WTC11 (cell line): ENCODE results near the gene RRBP1. TPM values are rescaled to one million over a fixed set of nuclear protein-coding genes. Genes with fewer than 3 reads are reported as not detected.

ENCODE experiments used
- ATAC-seq: fragments of 200-7000 bp; cut with Tn5 transposase; 2 replicates; pipeline ENCODE4 v1.10.0; 2021; ENCODE audit warnings: mild to moderate bottlenecking, moderate library complexity
- CTCF ChIA-PET: fragments of 300-600 bp; sonication (Branson Sonifier 250); formaldehyde crosslinking; loops from one replicate; lab custom pipeline; 2021; ENCODE audit warnings: antibody characterized with exemption; lab: Charles Lee
- POLR2A ChIA-PET: fragments of 350-600 bp; sonication (Branson Sonifier 250); formaldehyde crosslinking; loops from one replicate; lab custom pipeline; 2021; ENCODE audit warnings: antibody characterized with exemption; lab: Charles Lee
- DNase-seq: peaks from one replicate; pipeline ENCODE4 v3.0.0; 2021; ENCODE audit warnings: low spot score
- H3K27ac Mint-ChIP-seq: 2 replicates; pipeline ENCODE4 v1.8.0; 2021; ENCODE audit warnings: mixed read lengths
- H3K27me3 Mint-ChIP-seq: 2 replicates; pipeline ENCODE4 v1.8.0; 2021; ENCODE audit warnings: low read depth, mild to moderate bottlenecking, moderate library complexity, mixed read lengths
- H3K36me3 Mint-ChIP-seq: 2 replicates; pipeline ENCODE4 v1.8.0; 2021; ENCODE audit warnings: mixed read lengths
- H3K4me1 Mint-ChIP-seq: 2 replicates; pipeline ENCODE4 v1.8.0; 2022; ENCODE audit warnings: mixed read lengths
- H3K4me3 Mint-ChIP-seq: 2 replicates; pipeline ENCODE4 v1.8.0; 2021; ENCODE audit warnings: mild to moderate bottlenecking, moderate library complexity, mixed read lengths
- H3K9me3 Mint-ChIP-seq: 2 replicates; pipeline ENCODE4 v1.8.0; 2021; ENCODE audit warnings: mixed read lengths
- AR ChIP-seq: fragments of 250-450 bp; sonication (Bioruptor Pico); IDR thresholded peaks from 2 replicates; pipeline ENCODE4 v1.9.0; 2021; ENCODE audit warnings: mild to moderate bottlenecking
- CDX4 ChIP-seq: fragments of 250-450 bp; sonication (Bioruptor Pico); IDR thresholded peaks from 2 replicates; pipeline ENCODE4 v1.9.0; 2021; ENCODE audit warnings: moderate library complexity, mild to moderate bottlenecking, inconsistent platforms, borderline replicate concordance
- FOXP1 ChIP-seq: sonication (generic); formaldehyde crosslinking; IDR thresholded peaks from 2 replicates; pipeline ENCODE4 v1.8.0; 2022; ENCODE audit warnings: missing genetic modification reagents, mild to moderate bottlenecking, moderate library complexity, borderline replicate concordance
- GTF2I ChIP-seq: fragments of 250-450 bp; sonication (Bioruptor Pico); conservative IDR thresholded peaks from 2 replicates; pipeline ENCODE4 v1.4.0; 2021; ENCODE audit warnings: mild to moderate bottlenecking
- JUN ChIP-seq: sonication (generic); formaldehyde crosslinking; IDR thresholded peaks from 2 replicates; pipeline ENCODE4 v1.8.0; 2023; ENCODE audit warnings: mild to moderate bottlenecking, missing genetic modification reagents
- MLX ChIP-seq: sonication (generic); formaldehyde crosslinking; IDR thresholded peaks from 2 replicates; pipeline ENCODE4 v1.8.1; 2023; ENCODE audit warnings: mild to moderate bottlenecking, missing genetic modification reagents, moderate library complexity
- MXD4 ChIP-seq: fragments of 250-450 bp; sonication (Bioruptor Pico); IDR thresholded peaks from 2 replicates; pipeline ENCODE4 v1.8.0; 2021; ENCODE audit warnings: mild to moderate bottlenecking, moderate library complexity, borderline replicate concordance
- NR1H2 ChIP-seq: sonication (generic); formaldehyde crosslinking; IDR thresholded peaks from 2 replicates; pipeline ENCODE4 v1.9.0; 2021; ENCODE audit warnings: mild to moderate bottlenecking, moderate library complexity, missing genetic modification reagents
- TCF7 ChIP-seq: sonication (generic); formaldehyde crosslinking; IDR thresholded peaks from 2 replicates; pipeline ENCODE4 v1.8.0; 2022; ENCODE audit warnings: mild to moderate bottlenecking, low read depth, missing genetic modification reagents, moderate library complexity
- TEAD1 ChIP-seq: sonication (generic); formaldehyde crosslinking; IDR thresholded peaks from 2 replicates; pipeline ENCODE4 v1.8.0; 2022; ENCODE audit warnings: mild to moderate bottlenecking, missing genetic modification reagents
- USF2 ChIP-seq: sonication (generic); formaldehyde crosslinking; IDR thresholded peaks from 2 replicates; pipeline ENCODE4 v1.8.1; 2023; ENCODE audit warnings: mild to moderate bottlenecking, missing genetic modification reagents, moderate library complexity
- total RNA-seq: library from RNA; stranded (reverse); gene quantifications from 3 replicates; pipeline ENCODE4 v1.2.3, GENCODE V29; 2021
- TF ChIP-seq, protein P1 (sequence below): sonication (generic); formaldehyde crosslinking; IDR thresholded peaks from 2 replicates; pipeline ENCODE4 v1.8.0; 2023; ENCODE audit warnings: missing genetic modification reagents, mild to moderate bottlenecking, borderline replicate concordance
- TF ChIP-seq, protein P2 (sequence below): sonication (generic); formaldehyde crosslinking; IDR thresholded peaks from 2 replicates; pipeline ENCODE4 v1.8.1; 2022; ENCODE audit warnings: mild to moderate bottlenecking, missing genetic modification reagents, moderate library complexity, borderline replicate concordance
- TF ChIP-seq, protein P3 (sequence below): sonication (generic); formaldehyde crosslinking; IDR thresholded peaks from 2 replicates; pipeline ENCODE4 v1.8.1; 2023; ENCODE audit warnings: mild to moderate bottlenecking, missing genetic modification reagents

Gene RRBP1
- total RNA-seq, 1 experiment from 2014 or later = 171 TPM

- ChIA-PET CTCF (no interaction called here), POLR2A (no interaction called here)
- TF ChIP-seq TCF7 (CRISPR knock-in tag) = no peak
- no peak for TF ChIP-seq CDX4 (CRISPR knock-in tag)
- TF ChIP-seq AR (CRISPR knock-in tag) = no peak
- TF ChIP-seq, protein P1, sequence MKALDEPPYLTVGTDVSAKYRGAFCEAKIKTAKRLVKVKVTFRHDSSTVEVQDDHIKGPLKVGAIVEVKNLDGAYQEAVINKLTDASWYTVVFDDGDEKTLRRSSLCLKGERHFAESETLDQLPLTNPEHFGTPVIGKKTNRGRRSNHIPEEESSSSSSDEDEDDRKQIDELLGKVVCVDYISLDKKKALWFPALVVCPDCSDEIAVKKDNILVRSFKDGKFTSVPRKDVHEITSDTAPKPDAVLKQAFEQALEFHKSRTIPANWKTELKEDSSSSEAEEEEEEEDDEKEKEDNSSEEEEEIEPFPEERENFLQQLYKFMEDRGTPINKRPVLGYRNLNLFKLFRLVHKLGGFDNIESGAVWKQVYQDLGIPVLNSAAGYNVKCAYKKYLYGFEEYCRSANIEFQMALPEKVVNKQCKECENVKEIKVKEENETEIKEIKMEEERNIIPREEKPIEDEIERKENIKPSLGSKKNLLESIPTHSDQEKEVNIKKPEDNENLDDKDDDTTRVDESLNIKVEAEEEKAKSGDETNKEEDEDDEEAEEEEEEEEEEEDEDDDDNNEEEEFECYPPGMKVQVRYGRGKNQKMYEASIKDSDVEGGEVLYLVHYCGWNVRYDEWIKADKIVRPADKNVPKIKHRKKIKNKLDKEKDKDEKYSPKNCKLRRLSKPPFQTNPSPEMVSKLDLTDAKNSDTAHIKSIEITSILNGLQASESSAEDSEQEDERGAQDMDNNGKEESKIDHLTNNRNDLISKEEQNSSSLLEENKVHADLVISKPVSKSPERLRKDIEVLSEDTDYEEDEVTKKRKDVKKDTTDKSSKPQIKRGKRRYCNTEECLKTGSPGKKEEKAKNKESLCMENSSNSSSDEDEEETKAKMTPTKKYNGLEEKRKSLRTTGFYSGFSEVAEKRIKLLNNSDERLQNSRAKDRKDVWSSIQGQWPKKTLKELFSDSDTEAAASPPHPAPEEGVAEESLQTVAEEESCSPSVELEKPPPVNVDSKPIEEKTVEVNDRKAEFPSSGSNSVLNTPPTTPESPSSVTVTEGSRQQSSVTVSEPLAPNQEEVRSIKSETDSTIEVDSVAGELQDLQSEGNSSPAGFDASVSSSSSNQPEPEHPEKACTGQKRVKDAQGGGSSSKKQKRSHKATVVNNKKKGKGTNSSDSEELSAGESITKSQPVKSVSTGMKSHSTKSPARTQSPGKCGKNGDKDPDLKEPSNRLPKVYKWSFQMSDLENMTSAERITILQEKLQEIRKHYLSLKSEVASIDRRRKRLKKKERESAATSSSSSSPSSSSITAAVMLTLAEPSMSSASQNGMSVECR (CRISPR knock-in tag) = no peak
- no peak for TF ChIP-seq TEAD1
- TF ChIP-seq, protein P2, sequence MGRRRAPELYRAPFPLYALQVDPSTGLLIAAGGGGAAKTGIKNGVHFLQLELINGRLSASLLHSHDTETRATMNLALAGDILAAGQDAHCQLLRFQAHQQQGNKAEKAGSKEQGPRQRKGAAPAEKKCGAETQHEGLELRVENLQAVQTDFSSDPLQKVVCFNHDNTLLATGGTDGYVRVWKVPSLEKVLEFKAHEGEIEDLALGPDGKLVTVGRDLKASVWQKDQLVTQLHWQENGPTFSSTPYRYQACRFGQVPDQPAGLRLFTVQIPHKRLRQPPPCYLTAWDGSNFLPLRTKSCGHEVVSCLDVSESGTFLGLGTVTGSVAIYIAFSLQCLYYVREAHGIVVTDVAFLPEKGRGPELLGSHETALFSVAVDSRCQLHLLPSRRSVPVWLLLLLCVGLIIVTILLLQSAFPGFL (CRISPR knock-in tag) = no peak
- TF ChIP-seq USF2 (CRISPR knock-in tag) = no peak
- TF ChIP-seq GTF2I (CRISPR knock-in tag) = no peak
- no peak for TF ChIP-seq MXD4 (CRISPR knock-in tag)
- TF ChIP-seq NR1H2 = no peak
- no peak for TF ChIP-seq FOXP1 (CRISPR knock-in tag)
- TF ChIP-seq, protein P3, sequence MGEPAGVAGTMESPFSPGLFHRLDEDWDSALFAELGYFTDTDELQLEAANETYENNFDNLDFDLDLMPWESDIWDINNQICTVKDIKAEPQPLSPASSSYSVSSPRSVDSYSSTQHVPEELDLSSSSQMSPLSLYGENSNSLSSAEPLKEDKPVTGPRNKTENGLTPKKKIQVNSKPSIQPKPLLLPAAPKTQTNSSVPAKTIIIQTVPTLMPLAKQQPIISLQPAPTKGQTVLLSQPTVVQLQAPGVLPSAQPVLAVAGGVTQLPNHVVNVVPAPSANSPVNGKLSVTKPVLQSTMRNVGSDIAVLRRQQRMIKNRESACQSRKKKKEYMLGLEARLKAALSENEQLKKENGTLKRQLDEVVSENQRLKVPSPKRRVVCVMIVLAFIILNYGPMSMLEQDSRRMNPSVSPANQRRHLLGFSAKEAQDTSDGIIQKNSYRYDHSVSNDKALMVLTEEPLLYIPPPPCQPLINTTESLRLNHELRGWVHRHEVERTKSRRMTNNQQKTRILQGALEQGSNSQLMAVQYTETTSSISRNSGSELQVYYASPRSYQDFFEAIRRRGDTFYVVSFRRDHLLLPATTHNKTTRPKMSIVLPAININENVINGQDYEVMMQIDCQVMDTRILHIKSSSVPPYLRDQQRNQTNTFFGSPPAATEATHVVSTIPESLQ (CRISPR knock-in tag) = no peak
- TF ChIP-seq JUN = no peak
- TF ChIP-seq MLX (CRISPR knock-in tag) = no peak
- Mint-ChIP-seq H3K9me3 (0 out of 2 replicates have a peak, but pooled peaks cover 3% of the 10 kb centered on the region), H3K4me3 (no peak overlapping the region), H3K36me3 (no peaks in the 10 kb centered on the region), H3K27me3 (no peaks in the 10 kb centered on the region; the same call in 1 of the 2 replicates), H3K27ac (no peak overlapping the region), H3K4me1 (peaks cover 5% of the 10 kb centered on the region; the same call in 1 of the 2 replicates)
- no peak for DNase-seq
- ATAC-seq = no peak
Measured at GRCh38 chr20:17726902-17727301, 44.9 kb upstream of the RRBP1 start.
